ENCODE data around the gene KIF2A. TPM values are rescaled to one million over a fixed set of nuclear protein-coding genes. Genes with fewer than 3 reads are reported as not detected.

The KIF2A gene
- total RNA-seq, 1 experiment from 2014 or later: 81.4 TPM

DNA sequence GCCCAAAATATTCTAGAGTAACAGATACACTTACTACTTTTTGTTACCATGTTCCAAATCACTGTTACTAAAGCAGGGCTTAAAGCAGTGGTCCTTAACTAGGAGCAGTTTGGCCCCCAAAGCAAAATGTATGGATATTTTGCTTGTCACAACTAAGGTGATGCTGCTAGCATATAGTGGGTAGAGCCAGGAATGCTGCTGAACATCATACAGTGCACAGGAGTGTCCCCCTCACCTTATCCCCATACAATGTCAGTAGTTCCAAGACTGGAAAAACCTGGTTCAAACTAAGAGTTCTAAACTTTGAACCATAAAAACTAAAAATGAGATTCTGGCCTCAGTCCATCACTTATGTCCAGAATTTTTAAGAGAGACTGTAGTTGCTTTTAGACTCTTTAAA lies 69.6 kb downstream of the KIF2A start:
- no peak for DNase-seq
- CTCF ChIA-PET: no interaction called here
- intact Hi-C loops (cut with micrococcal nuclease; ENCODE audit: unreplicated experiment): no loop called here
- Mint-ChIP-seq H3K27me3 (ENCODE audit: unreplicated experiment) (no peaks in the 10 kb centered on the region), H3K9me3 (ENCODE audit: low read depth, unreplicated experiment) (no peaks in the 10 kb centered on the region), H3K4me3 (ENCODE audit: low read depth, unreplicated experiment) (no peak overlapping the region), H3K36me3 (ENCODE audit: insufficient read depth, unreplicated experiment) (peaks cover 35% of the 10 kb centered on the region), H3K27ac (ENCODE audit: unreplicated experiment) (peak overlapping the region; percentile 31), H3K4me1 (ENCODE audit: low read depth, unreplicated experiment) (no peaks in the 10 kb centered on the region)
- TF ChIP-seq, protein P1, sequence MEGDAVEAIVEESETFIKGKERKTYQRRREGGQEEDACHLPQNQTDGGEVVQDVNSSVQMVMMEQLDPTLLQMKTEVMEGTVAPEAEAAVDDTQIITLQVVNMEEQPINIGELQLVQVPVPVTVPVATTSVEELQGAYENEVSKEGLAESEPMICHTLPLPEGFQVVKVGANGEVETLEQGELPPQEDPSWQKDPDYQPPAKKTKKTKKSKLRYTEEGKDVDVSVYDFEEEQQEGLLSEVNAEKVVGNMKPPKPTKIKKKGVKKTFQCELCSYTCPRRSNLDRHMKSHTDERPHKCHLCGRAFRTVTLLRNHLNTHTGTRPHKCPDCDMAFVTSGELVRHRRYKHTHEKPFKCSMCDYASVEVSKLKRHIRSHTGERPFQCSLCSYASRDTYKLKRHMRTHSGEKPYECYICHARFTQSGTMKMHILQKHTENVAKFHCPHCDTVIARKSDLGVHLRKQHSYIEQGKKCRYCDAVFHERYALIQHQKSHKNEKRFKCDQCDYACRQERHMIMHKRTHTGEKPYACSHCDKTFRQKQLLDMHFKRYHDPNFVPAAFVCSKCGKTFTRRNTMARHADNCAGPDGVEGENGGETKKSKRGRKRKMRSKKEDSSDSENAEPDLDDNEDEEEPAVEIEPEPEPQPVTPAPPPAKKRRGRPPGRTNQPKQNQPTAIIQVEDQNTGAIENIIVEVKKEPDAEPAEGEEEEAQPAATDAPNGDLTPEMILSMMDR (IDR thresholded peaks at IDR 0.05; ENCODE audit: unreplicated experiment): no peak
- BruUV-seq (replicated peaks): no TSS peak

DNA sequence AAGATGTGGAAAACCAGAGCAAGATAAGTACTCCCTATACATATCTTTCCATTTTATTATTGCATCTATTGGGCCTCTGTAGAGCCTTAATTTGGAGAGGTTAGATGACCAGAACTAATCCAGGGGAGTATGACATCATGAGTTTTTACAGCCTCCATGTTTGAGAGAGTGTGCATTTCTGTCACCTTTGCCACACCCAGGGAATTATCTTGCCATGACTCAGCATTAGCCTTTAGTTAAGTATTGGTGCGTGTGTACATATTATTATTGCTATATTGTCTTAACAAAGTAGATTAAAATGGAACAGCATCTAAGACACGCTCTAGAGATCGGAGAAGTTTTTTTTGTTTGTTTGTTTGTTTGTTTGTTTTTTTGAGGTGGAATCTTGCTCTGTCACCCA lies 70.1 kb downstream of the KIF2A start:
- CTCF ChIA-PET: no interaction called here

DNA sequence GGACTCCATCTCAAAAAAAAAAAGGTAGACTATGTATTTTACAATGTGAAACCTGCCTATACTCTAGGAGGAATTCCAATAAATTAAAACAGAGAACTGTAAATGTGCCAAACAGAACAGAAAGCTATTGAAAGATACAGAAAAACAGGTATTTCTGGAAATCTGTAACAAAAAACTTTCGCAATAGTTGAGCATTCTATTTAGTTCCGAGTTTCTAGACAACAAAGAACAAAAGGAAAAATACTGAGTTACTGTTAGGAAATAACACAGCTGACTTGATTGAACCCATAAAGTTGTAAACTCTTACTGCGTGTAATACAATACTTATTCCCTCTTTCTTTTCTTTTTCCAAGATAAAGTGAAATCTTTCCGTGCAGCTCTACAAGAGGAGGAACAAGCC lies 79.1 kb downstream of the KIF2A start:
- Mint-ChIP-seq H3K4me3 (ENCODE audit: low read depth, unreplicated experiment) (peak overlapping the region; percentile 61), H3K36me3 (ENCODE audit: insufficient read depth, unreplicated experiment) (peaks cover 52% of the 10 kb centered on the region), H3K4me1 (ENCODE audit: low read depth, unreplicated experiment) (peaks cover 24% of the 10 kb centered on the region), H3K27ac (ENCODE audit: unreplicated experiment) (peak overlapping the region; percentile 92), H3K27me3 (ENCODE audit: unreplicated experiment) (no peaks in the 10 kb centered on the region), H3K9me3 (ENCODE audit: low read depth, unreplicated experiment) (no peaks in the 10 kb centered on the region)
- no peak for DNase-seq
- TF ChIP-seq, protein P1 (IDR thresholded peaks at IDR 0.05; ENCODE audit: unreplicated experiment): no peak
- intact Hi-C loops (cut with micrococcal nuclease; ENCODE audit: unreplicated experiment): no loop called here
- no TSS peak for BruUV-seq (replicated peaks)
- CTCF ChIA-PET: interaction anchor here (0.7 to 1.5 kb wide), 3 partner anchors 19 to 121 kb away, joined by 3 to 6 read pairs (median 3); partner anchors contain the start of gene DIMT1

More for the DNA sequence above, 70.1 kb downstream of the KIF2A start:
- Mint-ChIP-seq H3K4me3 (ENCODE audit: low read depth, unreplicated experiment) (no peak overlapping the region), H3K27ac (ENCODE audit: unreplicated experiment) (peak overlapping the region; percentile 31), H3K4me1 (ENCODE audit: low read depth, unreplicated experiment) (no peaks in the 10 kb centered on the region), H3K9me3 (ENCODE audit: low read depth, unreplicated experiment) (no peaks in the 10 kb centered on the region), H3K27me3 (ENCODE audit: unreplicated experiment) (no peaks in the 10 kb centered on the region), H3K36me3 (ENCODE audit: insufficient read depth, unreplicated experiment) (peaks cover 35% of the 10 kb centered on the region)
- DNase-seq: peak; percentile 12
- BruUV-seq (replicated peaks): no TSS peak
- TF ChIP-seq, protein P1 (IDR thresholded peaks at IDR 0.05; ENCODE audit: unreplicated experiment): no peak
- intact Hi-C loops (cut with micrococcal nuclease; ENCODE audit: unreplicated experiment): no loop called here

DNA sequence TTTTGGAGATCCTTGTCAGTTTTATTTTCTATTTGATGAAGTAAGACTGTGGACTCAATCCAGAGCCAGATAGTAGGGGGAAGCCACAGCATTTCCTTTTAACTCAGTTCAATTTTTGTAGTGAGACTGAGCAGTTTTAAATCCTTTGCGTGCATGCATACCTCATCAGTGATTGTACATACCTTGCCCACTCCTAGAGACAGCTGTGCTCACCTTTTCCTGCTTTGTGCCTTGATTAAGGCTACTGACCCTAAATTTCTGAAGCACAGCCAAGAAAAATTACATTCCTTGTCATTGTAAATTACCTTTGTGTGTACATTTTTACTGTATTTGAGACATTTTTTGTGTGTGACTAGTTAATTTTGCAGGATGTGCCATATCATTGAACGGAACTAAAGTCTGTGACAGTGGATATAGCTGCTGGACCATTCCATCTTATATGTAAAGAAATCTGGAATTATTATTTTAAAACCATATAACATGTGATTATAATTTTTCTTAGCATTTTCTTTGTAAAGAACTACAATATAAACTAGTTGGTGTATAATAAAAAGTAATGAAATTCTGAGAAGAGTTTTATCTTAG lies 79.9 kb downstream of the KIF2A start:
- peak; percentile 29 for DNase-seq
- CTCF ChIA-PET: interaction anchor here (1.5 kb wide), 1 partner anchor 18 kb away, joined by 6 read pairs; the partner anchor contains the start of gene DIMT1
- no TSS peak for BruUV-seq (replicated peaks)
- TF ChIP-seq, protein P1 (IDR thresholded peaks at IDR 0.05; ENCODE audit: unreplicated experiment): no peak
- no peaks in the 10 kb centered on the region for H3K9me3 Mint-ChIP-seq (ENCODE audit: low read depth, unreplicated experiment)
- peaks cover 57% of the 10 kb centered on the region for H3K36me3 Mint-ChIP-seq (ENCODE audit: insufficient read depth, unreplicated experiment)
- peaks cover 24% of the 10 kb centered on the region for H3K4me1 Mint-ChIP-seq (ENCODE audit: low read depth, unreplicated experiment)
- intact Hi-C loops (cut with micrococcal nuclease; ENCODE audit: unreplicated experiment): no loop called here
- peak overlapping the region; percentile 61 for H3K4me3 Mint-ChIP-seq (ENCODE audit: low read depth, unreplicated experiment)
- no peaks in the 10 kb centered on the region for H3K27me3 Mint-ChIP-seq (ENCODE audit: unreplicated experiment)
- peak overlapping the region; percentile 92 for H3K27ac Mint-ChIP-seq (ENCODE audit: unreplicated experiment)
